Activated naive CD4-positive, alpha-beta T cell treated with anti-CD3 and anti-CD28 coated beads, Interleukin-2, amount 50 U/mL, for 72 hours (primary cell): ENCODE data around the gene TRIM63. TPM values are rescaled to one million over a fixed set of nuclear protein-coding genes. Genes with fewer than 3 reads are reported as not detected.
A peak's percentile ranks its signal among the peaks of the same experiment; 100 is the strongest.

Experiments used
- ATAC-seq, 2 donors: fragments of 150-1000 bp; cut with Tn5 transposase; 2 replicates each; pipeline ENCODE4 v1.10.0; 2021; ENCODE audit warnings: mild to moderate bottlenecking in 2 of 2, moderate library complexity in 2 of 2
- DNase-seq, 2 donors: peaks; one replicate each; pipeline ENCODE4 v3.0.0; 2021 to 2022; ENCODE audit warnings: low spot score in 2 of 2
- H3K27ac Mint-ChIP-seq, 2 donors: one replicate each; pipeline ENCODE4 v1.8.0; 2022; ENCODE audit warnings: mild to moderate bottlenecking in 2 of 2, mixed read lengths in 2 of 2
- H3K36me3 Mint-ChIP-seq, 2 donors: one replicate each; pipeline ENCODE4 v1.8.0; 2022; ENCODE audit warnings: mixed read lengths in 2 of 2
- H3K9me3 Mint-ChIP-seq, 2 donors: one replicate each; pipeline ENCODE4 v1.8.0; 2022; ENCODE audit warnings: mixed read lengths in 2 of 2
- total RNA-seq, 2 donors: library from RNA; stranded (reverse); gene quantifications; one replicate each; pipeline ENCODE4 v1.2.3, GENCODE V29; 2022

The TRIM63 gene
- total RNA-seq, 2 donors from 2014 or later, result 0.31 TPM; not detected in 1

DNA sequence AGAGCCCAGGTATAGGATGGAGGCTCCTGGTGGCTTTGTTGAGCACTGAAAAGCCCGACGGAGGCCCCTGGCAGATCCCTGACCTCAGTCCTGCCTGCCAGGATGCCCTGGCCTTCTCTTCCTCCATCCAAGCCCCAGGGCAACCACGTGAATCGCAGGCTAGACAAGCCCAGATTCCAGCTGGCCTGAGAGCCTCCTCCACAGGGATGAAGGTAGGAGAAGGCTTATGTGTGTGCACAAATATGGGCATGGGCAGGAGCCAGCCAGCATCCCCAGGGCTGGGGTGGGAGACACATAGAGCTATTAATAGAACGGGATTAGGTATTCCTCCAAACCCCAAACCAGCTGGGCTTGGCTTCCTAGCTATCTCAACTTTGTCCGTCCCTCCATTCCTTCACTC is 49.8 kb downstream of the TRIM63 start:
- no peak for DNase-seq
- no peaks in the 10 kb centered on the region for H3K9me3 Mint-ChIP-seq
- peak overlapping the region in 1 of 2 donors; percentile 73 for H3K27ac Mint-ChIP-seq
- H3K36me3 Mint-ChIP-seq, result no peaks in the 10 kb centered on the region
- no peak for ATAC-seq

DNA sequence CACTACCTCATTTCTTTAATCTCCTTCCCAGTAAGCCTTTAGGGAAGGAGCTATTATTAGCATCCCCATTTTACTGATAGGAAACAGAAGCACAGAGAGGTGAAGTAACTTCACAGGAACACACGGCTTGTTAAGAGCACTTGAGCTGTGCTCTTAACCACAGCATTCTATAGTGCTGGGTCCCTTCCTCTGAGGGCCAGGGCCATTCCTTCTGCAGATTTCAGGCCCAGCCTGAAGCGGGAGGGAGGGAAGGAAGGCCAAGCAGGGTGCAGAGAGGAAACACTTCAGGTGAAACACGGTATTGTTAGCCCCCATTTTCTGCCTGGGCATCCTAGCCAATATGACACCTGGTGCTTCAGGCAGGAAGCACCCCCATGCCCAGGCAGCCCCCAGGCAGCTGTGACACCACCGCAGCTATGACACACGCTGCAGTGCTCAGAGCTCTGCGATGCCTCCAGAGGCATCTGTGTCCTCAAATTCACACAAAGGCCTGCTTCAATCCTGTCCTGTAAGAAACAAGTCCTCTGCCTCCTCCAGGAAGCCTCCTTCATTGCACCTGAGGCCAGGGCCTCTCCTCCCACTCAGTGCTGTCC is 50.4 kb downstream of the TRIM63 start:
- DNase-seq (no peak), ATAC-seq (no peak)
- Mint-ChIP-seq H3K36me3 (no peaks in the 10 kb centered on the region), H3K27ac (peak overlapping the region in 1 of 2 donors; percentile 73), H3K9me3 (no peaks in the 10 kb centered on the region)

DNA sequence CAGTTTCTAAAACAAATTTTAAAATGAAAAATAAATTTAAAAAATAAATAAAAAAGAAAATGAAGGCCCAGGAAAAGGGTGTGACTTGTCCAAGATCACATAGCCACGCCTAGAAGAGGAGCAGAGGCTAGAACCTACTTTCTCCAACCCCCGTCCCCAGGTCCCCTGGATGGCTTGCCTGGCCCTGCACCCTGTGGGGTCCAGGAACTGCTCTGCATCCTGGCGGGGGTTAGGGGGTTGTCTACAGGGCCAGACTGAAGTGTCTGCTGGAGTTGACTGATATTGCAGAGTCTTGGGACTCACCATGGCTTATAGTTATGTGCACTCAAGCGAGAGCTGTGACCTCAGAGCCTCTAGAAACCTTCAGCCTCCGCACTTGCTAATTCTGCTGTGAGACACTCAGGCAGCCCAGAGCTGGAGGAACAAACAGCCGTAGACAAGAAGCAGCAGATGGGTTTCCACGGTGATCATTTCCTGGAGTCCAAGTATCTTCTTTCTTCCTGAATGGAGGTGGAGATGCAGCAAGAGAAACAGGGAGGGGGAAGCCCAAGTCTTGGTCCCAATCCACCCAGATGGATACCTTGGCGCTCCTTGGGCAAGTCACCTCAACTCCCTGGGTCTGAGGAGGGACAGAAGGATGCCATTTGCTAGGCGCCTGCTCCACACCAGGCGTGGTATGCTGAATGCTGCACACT is 51.0 kb downstream of the TRIM63 start:
- no peak overlapping the region for H3K27ac Mint-ChIP-seq
- ATAC-seq (no peak), DNase-seq (no peak)
- H3K9me3 Mint-ChIP-seq, result no peaks in the 10 kb centered on the region
- no peaks in the 10 kb centered on the region for H3K36me3 Mint-ChIP-seq

DNA sequence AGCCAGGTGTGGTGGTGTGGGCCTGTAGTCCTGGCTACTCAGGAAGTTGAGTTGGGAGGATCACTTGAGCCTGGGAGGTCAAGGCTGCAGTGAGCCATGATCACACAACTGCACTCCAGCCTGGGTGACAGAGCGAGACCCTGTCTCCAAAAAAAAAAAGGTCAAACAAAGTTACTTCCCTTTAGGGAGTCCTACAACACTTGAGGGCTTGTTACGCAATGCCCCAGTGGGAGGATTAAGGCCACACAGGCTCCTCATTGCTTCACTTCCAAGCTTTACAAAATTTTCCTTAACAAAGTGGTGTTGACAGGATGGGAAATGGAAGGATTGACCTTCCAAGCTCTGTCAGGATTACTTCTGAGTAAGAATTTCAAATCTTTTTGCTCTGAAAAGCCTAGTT is 52.1 kb downstream of the TRIM63 start:
- Mint-ChIP-seq H3K36me3 (no peaks in the 10 kb centered on the region), H3K9me3 (no peaks in the 10 kb centered on the region), H3K27ac (no peak overlapping the region)
- ATAC-seq, result no peak
- no peak for DNase-seq

DNA sequence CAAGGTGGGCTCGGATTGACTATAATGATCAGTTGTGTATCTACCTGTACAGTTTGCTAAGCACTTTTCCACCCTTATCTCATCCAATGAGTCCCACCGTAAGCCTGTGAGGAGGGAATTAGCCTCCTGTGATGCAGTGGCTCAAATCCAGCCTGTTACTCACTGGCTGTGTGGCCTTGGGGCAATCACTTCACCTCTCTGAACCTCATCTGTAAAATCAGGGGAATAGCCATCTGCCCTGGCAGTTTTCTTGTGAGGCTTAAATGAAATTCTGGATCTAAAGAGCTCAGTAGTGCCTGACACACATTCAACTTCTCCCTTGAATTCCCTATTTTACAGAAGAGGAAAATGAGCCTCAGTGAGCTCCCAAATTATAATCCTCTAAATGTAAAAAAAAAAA is 53.3 kb downstream of the TRIM63 start:
- no peaks in the 10 kb centered on the region for H3K36me3 Mint-ChIP-seq
- no peak overlapping the region for H3K27ac Mint-ChIP-seq
- no peak for ATAC-seq
- no peak for DNase-seq
- H3K9me3 Mint-ChIP-seq, result no peaks in the 10 kb centered on the region

DNA sequence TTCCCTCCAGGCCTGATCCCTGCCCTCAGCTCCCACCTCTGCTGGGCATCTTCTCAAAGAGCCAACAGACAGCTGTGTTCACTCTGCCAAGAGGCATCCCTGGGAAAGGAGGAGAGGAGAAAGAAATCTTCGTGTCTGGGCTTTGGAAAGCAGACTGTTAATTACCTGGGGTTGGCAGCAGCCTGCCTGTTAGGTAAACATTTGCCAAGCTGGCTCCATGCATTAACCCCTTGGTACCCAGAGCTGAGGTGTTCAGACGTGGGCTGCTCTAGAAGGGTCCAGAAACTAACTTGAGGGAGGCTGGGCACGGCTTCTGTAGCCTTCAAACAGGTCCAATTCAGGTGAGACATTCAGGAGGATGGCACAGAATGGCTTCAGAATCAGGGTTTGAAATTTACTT is 54.6 kb downstream of the TRIM63 start:
- H3K36me3 Mint-ChIP-seq, result no peaks in the 10 kb centered on the region
- no peak for DNase-seq
- ATAC-seq, result no peak
- H3K9me3 Mint-ChIP-seq, result no peaks in the 10 kb centered on the region
- no peak overlapping the region for H3K27ac Mint-ChIP-seq

DNA sequence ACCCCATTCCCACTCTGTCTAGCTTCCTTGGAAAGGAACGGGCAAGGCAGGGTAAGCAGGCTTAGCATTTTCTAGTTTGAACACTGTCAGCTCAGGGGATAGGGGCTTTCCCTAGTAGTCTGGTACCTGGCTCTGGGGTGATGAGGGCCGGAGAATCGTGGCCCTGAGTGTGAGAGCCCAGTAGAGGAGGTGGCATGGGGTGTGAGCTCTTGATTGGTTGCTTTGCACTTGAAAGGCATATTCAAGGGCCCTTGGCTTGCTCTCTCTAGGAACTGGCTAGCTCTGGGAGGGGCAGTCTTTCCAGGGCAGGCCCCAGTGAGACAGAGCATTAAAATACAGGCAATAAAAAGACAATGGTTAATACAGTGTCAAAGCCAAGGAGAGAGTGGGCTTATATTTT is 56.6 kb downstream of the TRIM63 start:
- Mint-ChIP-seq H3K9me3 (no peaks in the 10 kb centered on the region), H3K36me3 (no peaks in the 10 kb centered on the region), H3K27ac (no peak overlapping the region)
- ATAC-seq (no peak), DNase-seq (no peak)

DNA sequence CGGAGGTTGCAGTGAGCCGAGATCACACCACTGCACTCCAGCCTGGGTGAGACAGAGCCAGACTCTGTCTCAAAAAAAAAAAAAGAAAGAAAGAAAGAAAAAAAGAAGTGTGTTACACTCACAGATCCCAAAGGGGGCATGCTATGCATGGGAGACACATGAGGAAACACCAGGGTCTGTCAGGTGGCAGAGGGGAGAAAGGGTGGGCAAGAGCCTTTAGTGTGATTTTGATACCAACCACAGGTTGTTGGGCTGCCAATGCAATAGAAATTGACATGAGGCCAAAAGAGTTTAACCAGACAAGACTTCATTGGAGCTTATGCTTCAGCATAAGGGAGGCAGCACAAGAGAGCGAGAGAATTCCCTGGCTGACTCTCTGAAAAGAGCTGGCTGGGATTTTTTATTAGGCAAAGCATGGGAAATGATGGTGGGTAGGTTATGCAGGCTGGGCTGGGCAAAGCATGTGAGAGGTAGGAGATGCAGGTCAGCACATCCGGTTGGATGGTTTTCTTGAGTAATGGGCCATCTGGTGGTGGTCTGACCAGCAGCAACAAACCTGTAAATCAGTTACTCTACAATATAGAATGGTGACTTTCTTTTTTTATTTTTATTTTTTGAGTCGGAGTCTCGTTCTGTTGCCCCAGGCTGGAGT is 57.5 kb downstream of the TRIM63 start:
- DNase-seq (no peak), ATAC-seq (peak in 1 of 2 donors; percentile 54)
- Mint-ChIP-seq H3K27ac (no peak overlapping the region), H3K36me3 (no peaks in the 10 kb centered on the region), H3K9me3 (no peaks in the 10 kb centered on the region)

DNA sequence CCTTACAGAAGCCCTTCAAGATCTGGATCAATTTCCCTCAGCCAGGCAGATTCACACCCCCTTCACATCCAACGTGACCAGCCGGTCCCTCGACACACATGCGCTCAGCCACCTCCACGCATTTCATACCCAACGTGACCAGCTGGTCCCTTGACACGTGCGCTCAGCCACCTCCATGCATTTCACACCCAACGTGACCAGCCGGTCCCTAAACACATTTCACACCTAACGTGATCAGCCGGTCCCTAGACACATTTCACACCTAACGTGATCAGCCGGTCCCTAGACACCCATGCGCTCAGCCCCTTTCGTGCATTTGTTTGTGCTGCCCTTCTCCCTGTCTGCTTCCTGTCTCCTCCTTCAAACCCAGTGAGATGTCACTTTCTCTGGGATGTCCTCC is 60.7 kb downstream of the TRIM63 start:
- Mint-ChIP-seq H3K36me3 (no peaks in the 10 kb centered on the region), H3K9me3 (no peaks in the 10 kb centered on the region), H3K27ac (no peak overlapping the region)
- DNase-seq, result no peak
- no peak for ATAC-seq

DNA sequence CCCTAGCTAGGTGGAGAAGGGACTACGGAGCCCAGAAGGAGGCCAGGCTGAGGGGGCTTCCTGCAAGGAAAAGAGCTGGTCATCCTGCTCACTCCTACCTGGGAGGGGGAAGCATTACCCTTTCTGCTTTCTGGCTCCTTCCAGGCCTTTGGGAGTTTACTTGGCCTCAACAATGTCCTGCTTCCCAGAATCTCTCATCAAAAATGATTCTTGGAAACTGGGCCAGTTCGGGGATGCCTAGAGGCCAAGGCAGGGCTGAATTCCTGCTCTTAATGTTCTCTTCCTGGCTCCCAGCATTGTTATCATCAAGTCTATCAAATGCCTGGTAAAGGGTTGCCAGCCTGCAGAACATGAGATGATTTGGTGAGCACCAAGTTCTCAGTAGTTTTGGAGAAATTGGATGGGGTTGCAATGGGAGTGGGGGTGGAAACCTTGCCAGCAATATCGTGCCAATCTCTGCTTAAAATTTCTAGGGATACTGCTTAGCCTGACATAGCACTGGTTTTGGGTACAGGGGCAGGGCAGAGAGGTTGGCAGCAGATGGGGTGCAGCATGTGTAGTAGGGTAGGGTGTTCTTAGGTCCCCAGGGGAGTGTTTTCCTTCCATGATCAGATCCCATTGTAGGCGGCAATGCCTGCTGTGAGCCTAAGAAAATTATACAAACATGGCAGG is 61.9 kb downstream of the TRIM63 start:
- Mint-ChIP-seq H3K9me3 (no peaks in the 10 kb centered on the region), H3K27ac (no peak overlapping the region), H3K36me3 (no peaks in the 10 kb centered on the region)
- DNase-seq (no peak), ATAC-seq (no peak)

DNA sequence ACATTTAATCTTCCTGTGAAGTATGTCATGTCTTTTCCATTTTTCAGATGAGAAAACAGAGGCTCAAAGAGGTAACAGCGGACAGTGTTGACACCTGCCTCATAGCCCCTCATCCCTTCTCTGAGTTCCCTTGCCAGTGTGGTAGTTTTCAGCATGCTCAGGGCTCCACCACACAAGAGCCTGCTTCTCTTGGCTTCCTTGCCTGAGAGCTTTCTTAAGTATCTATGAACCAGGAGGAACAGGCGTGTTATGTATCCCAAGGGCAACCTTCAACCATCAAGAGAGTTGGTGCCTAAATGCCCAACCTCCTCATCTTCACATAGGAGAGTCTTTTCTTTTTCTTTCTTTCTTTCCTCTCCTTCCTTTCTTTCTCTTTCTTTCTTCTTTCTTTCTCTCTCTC is 63.7 kb downstream of the TRIM63 start:
- H3K27ac Mint-ChIP-seq, result no peak overlapping the region
- H3K36me3 Mint-ChIP-seq, result no peaks in the 10 kb centered on the region
- DNase-seq, result no peak
- no peaks in the 10 kb centered on the region for H3K9me3 Mint-ChIP-seq
- no peak for ATAC-seq

DNA sequence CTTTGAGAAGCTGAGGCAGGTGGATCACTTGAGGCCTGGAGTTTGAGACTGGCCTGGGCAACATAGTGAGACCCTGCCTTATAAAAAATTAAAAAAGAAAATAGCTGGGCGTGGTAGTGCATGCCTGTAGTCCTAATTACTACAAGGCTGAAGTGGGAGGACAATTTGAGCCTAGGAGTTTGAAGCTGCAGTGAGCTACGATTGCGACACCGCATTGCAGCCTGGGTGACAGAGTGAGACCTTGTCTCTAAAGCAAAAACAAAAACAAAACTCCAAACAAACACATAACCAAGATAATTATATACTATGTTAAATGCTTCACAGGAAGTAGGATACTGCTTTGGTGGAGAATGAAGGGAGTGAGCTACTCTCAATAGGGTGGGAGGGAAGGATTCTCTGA is 64.2 kb downstream of the TRIM63 start:
- no peak for DNase-seq
- Mint-ChIP-seq H3K9me3 (no peaks in the 10 kb centered on the region), H3K36me3 (no peaks in the 10 kb centered on the region)

More for the DNA sequence above, 64.2 kb downstream of the TRIM63 start:
- no peak overlapping the region for H3K27ac Mint-ChIP-seq
- no peak for ATAC-seq

Other genes with a start within 250 kb of the TRIM63 start
- 10 to 100 TPM; 42.6 to 43.9 TPM for gene MTFR1L, start 247.7 kb downstream of the TRIM63 start, total RNA-seq
- 10 to 100 TPM in 1 of 2 donors, 1 to 10 TPM in 1; 8.6 to 10.6 TPM for gene AUNIP, start 208.2 kb downstream of the TRIM63 start, total RNA-seq
- gene PAQR7, start 191.9 kb downstream of the TRIM63 start, total RNA-seq, result 1 to 10 TPM; 4.7 to 9.8 TPM
- 100 to 1,000 TPM; 495 to 786 TPM for gene STMN1, start 161.2 kb downstream of the TRIM63 start, total RNA-seq
- gene PAFAH2, start 69.6 kb downstream of the TRIM63 start, total RNA-seq, result 1 to 10 TPM; 8.7 to 9.5 TPM
- not detected for gene EXTL1, start 45.9 kb downstream of the TRIM63 start, total RNA-seq
- gene SLC30A2, start 21.5 kb downstream of the TRIM63 start, total RNA-seq, result not detected
- gene PDIK1L, start 44.2 kb upstream of the TRIM63 start, total RNA-seq, result 10 to 100 TPM; 12.9 to 22.6 TPM
- not detected for gene FAM110D, start 91.4 kb upstream of the TRIM63 start, total RNA-seq
- not detected for gene C1orf232, start 101.3 kb upstream of the TRIM63 start, total RNA-seq
- gene ZNF593, start 102.3 kb upstream of the TRIM63 start, total RNA-seq, result 10 to 100 TPM; 23.0 to 34.4 TPM
- gene ZNF593OS, start 104.2 kb upstream of the TRIM63 start, total RNA-seq, result not detected
- 1 to 10 TPM; 2.0 to 3.5 TPM for gene CNKSR1, start 109.9 kb upstream of the TRIM63 start, total RNA-seq
- not detected for gene CATSPER4, start 123.0 kb upstream of the TRIM63 start, total RNA-seq
- 10 to 100 TPM; 26.9 to 92.3 TPM for gene CEP85, start 166.6 kb upstream of the TRIM63 start, total RNA-seq
- 100 to 1,000 TPM; 261 to 364 TPM for gene SH3BGRL3, start 212.5 kb upstream of the TRIM63 start, total RNA-seq
- 10 to 100 TPM; 21.0 to 25.8 TPM for gene UBXN11, start 239.0 kb upstream of the TRIM63 start, total RNA-seq